ENCODE data around the gene RPS16.

DNA sequence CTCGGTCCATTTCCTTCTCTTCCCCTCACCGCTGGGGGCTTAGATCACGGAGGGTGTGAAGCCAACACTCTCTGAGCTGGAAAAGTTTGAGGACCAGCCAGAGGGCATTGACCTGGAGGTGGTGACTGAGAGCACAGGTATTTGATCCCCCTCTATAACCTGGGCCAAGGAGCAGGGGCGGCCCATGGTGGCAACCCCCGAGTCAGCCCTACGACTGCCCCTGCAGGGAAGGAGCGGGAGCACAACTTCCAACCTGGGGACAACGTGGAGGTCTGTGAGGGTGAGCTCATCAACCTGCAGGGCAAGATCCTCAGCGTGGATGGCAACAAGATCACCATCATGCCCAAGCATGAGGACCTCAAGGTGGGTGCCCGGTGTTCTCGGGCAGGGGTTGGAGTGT lies 33.3 kb upstream of the RPS16 start:
- TF ChIP-seq, protein P1, sequence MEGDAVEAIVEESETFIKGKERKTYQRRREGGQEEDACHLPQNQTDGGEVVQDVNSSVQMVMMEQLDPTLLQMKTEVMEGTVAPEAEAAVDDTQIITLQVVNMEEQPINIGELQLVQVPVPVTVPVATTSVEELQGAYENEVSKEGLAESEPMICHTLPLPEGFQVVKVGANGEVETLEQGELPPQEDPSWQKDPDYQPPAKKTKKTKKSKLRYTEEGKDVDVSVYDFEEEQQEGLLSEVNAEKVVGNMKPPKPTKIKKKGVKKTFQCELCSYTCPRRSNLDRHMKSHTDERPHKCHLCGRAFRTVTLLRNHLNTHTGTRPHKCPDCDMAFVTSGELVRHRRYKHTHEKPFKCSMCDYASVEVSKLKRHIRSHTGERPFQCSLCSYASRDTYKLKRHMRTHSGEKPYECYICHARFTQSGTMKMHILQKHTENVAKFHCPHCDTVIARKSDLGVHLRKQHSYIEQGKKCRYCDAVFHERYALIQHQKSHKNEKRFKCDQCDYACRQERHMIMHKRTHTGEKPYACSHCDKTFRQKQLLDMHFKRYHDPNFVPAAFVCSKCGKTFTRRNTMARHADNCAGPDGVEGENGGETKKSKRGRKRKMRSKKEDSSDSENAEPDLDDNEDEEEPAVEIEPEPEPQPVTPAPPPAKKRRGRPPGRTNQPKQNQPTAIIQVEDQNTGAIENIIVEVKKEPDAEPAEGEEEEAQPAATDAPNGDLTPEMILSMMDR (IDR thresholded peaks at IDR 0.05) = no peak
- no peak for TF ChIP-seq EP300 (IDR thresholded peaks at IDR 0.05)
- TF ChIP-seq POLR2AphosphoS5 (IDR thresholded peaks at IDR 0.05) = no peak
